Measurements from ENCODE around the gene MAGIX.

GRCh38 chrX:49198540-49199314, 36.2 kb downstream of the MAGIX start:
- TF ChIP-seq, protein P1, sequence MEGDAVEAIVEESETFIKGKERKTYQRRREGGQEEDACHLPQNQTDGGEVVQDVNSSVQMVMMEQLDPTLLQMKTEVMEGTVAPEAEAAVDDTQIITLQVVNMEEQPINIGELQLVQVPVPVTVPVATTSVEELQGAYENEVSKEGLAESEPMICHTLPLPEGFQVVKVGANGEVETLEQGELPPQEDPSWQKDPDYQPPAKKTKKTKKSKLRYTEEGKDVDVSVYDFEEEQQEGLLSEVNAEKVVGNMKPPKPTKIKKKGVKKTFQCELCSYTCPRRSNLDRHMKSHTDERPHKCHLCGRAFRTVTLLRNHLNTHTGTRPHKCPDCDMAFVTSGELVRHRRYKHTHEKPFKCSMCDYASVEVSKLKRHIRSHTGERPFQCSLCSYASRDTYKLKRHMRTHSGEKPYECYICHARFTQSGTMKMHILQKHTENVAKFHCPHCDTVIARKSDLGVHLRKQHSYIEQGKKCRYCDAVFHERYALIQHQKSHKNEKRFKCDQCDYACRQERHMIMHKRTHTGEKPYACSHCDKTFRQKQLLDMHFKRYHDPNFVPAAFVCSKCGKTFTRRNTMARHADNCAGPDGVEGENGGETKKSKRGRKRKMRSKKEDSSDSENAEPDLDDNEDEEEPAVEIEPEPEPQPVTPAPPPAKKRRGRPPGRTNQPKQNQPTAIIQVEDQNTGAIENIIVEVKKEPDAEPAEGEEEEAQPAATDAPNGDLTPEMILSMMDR (conservative IDR thresholded peaks at IDR 0.05; ENCODE audit: low read depth, low read length): no peak
- TF ChIP-seq RAD21 (IDR thresholded peaks at IDR 0.05; ENCODE audit: low read length) (no peak), POLR2A (IDR thresholded peaks at IDR 0.05; ENCODE audit: low read depth, low read length) (no peak), RFX5 (IDR thresholded peaks at IDR 0.05; ENCODE audit: low read depth, low read length) (no peak), RCOR1 (IDR thresholded peaks at IDR 0.05; ENCODE audit: insufficient replicate concordance, low read length) (no peak), MAFK (IDR thresholded peaks at IDR 0.05; ENCODE audit: low read depth, low read length) (no peak), MXI1 (IDR thresholded peaks at IDR 0.05; ENCODE audit: borderline replicate concordance, low read depth, low read length) (no peak)
